Stomach (tissue), 9 donors: ENCODE results near the gene KIAA0040. TPM values are rescaled to one million over a fixed set of nuclear protein-coding genes. Genes with fewer than 3 reads are reported as not detected.

Experiments
- DNase-seq, 2 donors: peaks; one replicate each; pipeline versions ENCODE4 v3.0.0 to v3.0.0-alpha.2; 2013 to 2019
- H3K27ac ChIP-seq, 5 donors: fragments of 200-600 bp in 4 of 5; sonication (generic) in 4 of 5; one replicate each; pipeline ENCODE4 v1.5.1; 2013 to 2019; ENCODE audit warnings: mild to moderate bottlenecking in 1 of 5, moderate library complexity in 1 of 5
- H3K27me3 ChIP-seq, 3 donors: fragments of 200-600 bp; sonication (generic); one replicate each; pipeline ENCODE4 v1.5.1; 2017 to 2019; ENCODE audit warnings: mixed run types in 1 of 3
- H3K36me3 ChIP-seq, 4 donors: fragments of 200-600 bp; sonication (generic); 1 replicate in 3 of 4; 2 replicates in 1 of 4; pipeline ENCODE4 v1.5.1; 2016 to 2019
- H3K4me1 ChIP-seq, 4 donors: fragments of 200-600 bp; sonication (generic); one replicate each; pipeline ENCODE4 v1.5.1; 2016 to 2019
- H3K4me3 ChIP-seq, 4 donors: fragments of 200-600 bp; sonication (generic) in 3 of 4; one replicate each; pipeline ENCODE4 v1.5.1; 2016 to 2019; ENCODE audit warnings: mild to moderate bottlenecking in 1 of 4
- H3K9me3 ChIP-seq, 4 donors: fragments of 200-600 bp; sonication (generic); one replicate each; pipeline ENCODE4 v1.5.1; 2016 to 2019
- CTCF ChIP-seq, 7 experiments: fragments of 450-650 bp in 4 of 7; fragments of 200-600 bp in 3 of 7; sonication (generic) in 3 of 7; IDR thresholded peaks; one replicate each; pipeline ENCODE4 v1.5.1; 2016 to 2019; ENCODE audit warnings: antibody characterized with exemption in 7 of 7, control low read depth in 2 of 7, mild to moderate bottlenecking in 1 of 7
- EP300 ChIP-seq: sonication (generic); formaldehyde crosslinking; IDR thresholded peaks from one replicate; pipeline ENCODE4 v1.6.1; 2017; ENCODE audit warnings: antibody characterized with exemption
- POLR2A ChIP-seq, 4 donors: fragments of 450-650 bp; IDR thresholded peaks; one replicate each; pipeline ENCODE4 v1.6.1; 2016; ENCODE audit warnings: antibody characterized with exemption in 4 of 4, control low read depth in 2 of 4, mild to moderate bottlenecking in 1 of 4, moderate library complexity in 1 of 4
- POLR2AphosphoS5 ChIP-seq, 3 donors: sonication (generic); formaldehyde crosslinking; IDR thresholded peaks; one replicate each; pipeline ENCODE4 v1.6.1; 2016; ENCODE audit warnings: antibody characterized with exemption in 3 of 3
- WGBS, 5 donors: extraction: QIAGEN DNeasy Blood & Tissue Kit in 3 of 5; methylation state at CpG; one replicate each; pipeline versions ENCODE4 v1.1.5 to v1.1.7; 2013 to 2018; 5-methylcytosine and 5-hydroxymethylcytosine counted together
- intact Hi-C: fragments of 100-400 bp; cut with DNase I; formaldehyde crosslinking; loops from one replicate; pipeline ENCODE4 v1.15.1; 2023; ENCODE audit warnings: low total_unique reads
- polyA plus RNA-seq, 3 donors: library from polyadenylated mRNA; stranded (reverse); fragments of 200-250 nt; gene quantifications; one replicate each; pipeline ENCODE4 v1.2.3, GENCODE V29; 2013
- total RNA-seq, 5 donors: library from RNA; depleted of rRNA; stranded (reverse); fragments of >200 nt; gene quantifications; one replicate each; pipeline versions ENCODE4 v1.1.0 to v1.2.3, GENCODE V29; 2014 to 2016
- donor health status: healthy with polysubstance abuse.
- donor health status: Bipolar disorder and iron deficiency.
- donor health status: healthy.

KIAA0040 gene
- total and polyA plus RNA-seq, 8 donors: 4.1 to 36.8 (median 14.8) TPM

DNA sequence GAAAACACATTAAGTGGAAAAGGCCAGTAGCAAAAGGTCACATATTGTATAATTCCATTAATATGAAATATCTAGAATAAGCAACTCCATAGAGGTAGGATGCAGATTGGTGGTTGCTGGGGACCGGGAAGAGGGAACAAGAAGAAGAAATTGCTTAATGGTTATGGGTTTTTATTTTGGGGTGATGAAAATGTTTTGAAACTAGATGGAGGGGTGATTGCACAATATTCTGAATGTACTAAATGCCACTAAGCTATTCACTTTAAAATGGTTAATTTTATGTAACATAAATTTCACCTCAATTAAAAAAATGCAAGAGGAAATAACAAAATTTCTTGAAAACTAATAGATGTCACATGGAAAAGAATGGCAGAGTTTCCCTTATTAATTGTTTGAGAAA is 6.7 kb downstream of the KIAA0040 start:
- TF ChIP-seq CTCF (IDR thresholded peaks at IDR 0.05) (no peak), POLR2A (IDR thresholded peaks at IDR 0.05) (no peak), POLR2AphosphoS5 (IDR thresholded peaks at IDR 0.05) (no peak), EP300 (no peak)
- DNase-seq: no peak
- no peak overlapping the region for H3K4me3 ChIP-seq
- H3K36me3 ChIP-seq: peaks cover 0 to 15% (median 6%) of the 10 kb centered on the region in 4 donors
- no peaks in the 10 kb centered on the region for H3K27me3 ChIP-seq
- no peaks in the 10 kb centered on the region for H3K9me3 ChIP-seq
- intact Hi-C loops: no loop called here
- peaks cover 10 to 83% (median 48%) of the 10 kb centered on the region in 4 donors for H3K4me1 ChIP-seq
- 84 to 94% (median 93%) methylated on average over 1 of the region's 1 CpG for WGBS, 5 donors
- H3K27ac ChIP-seq: no peak overlapping the region

- H3K4me1 ChIP-seq: peaks cover 0 to 80% (median 39%) of the 10 kb centered on the region in 4 donors
These were observed 9.0 kb downstream of the KIAA0040 start for GRCh38 chr1:175183586-175183985.

DNA sequence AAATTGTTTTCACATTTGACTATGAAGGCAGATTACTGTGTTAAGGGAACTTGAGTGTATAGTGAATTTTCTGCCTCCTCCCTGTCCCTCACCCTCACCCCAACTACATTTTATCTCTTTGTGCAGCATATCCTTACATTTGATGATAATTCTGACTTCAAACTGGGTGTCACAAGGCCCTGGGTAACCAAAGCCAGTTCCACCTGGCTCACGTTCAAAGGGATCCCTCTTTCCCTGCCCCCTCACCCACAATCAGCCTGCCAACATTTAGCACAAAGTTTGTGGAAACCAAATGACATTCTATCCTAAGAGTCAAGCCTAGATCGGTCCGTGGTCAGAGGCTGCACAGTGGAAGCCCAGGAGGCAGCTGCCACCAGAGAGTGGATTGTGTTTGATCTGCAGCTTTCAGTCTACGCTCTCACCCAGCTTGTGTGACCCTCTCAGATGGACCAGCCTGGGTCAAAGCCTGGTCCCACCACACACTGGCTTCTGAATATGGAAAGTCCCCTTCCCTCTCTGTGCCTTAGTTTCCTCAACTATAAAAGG is 10.3 kb downstream of the KIAA0040 start:
- no peak for DNase-seq
- Histone ChIP-seq H3K4me3 (no peak overlapping the region), H3K36me3 (peaks cover 0 to 32% (median 10%) of the 10 kb centered on the region in 4 donors), H3K9me3 (no peaks in the 10 kb centered on the region), H3K27me3 (no peaks in the 10 kb centered on the region), H3K27ac (no peak overlapping the region), H3K4me1 (peaks cover 0 to 72% (median 41%) of the 10 kb centered on the region in 4 donors)
- TF ChIP-seq CTCF (IDR thresholded peaks at IDR 0.05): no peak
- TF ChIP-seq POLR2AphosphoS5 (IDR thresholded peaks at IDR 0.05): no peak
- no peak for TF ChIP-seq EP300
- TF ChIP-seq POLR2A (IDR thresholded peaks at IDR 0.05): no peak
- 55 to 79% (median 69%) methylated on average over 4 of the region's 4 CpGs for WGBS, 5 donors
- intact Hi-C loops: no loop called here

More at GRCh38 chr1:175183586-175183985, 9.0 kb downstream of the KIAA0040 start:
- H3K4me3 ChIP-seq: no peak overlapping the region
- no peak for DNase-seq
- TF ChIP-seq CTCF (IDR thresholded peaks at IDR 0.05): no peak
- TF ChIP-seq POLR2A (IDR thresholded peaks at IDR 0.05): no peak
- TF ChIP-seq EP300: no peak
- TF ChIP-seq POLR2AphosphoS5 (IDR thresholded peaks at IDR 0.05): no peak
- H3K9me3 ChIP-seq: no peaks in the 10 kb centered on the region
- intact Hi-C loops: no loop called here
- H3K36me3 ChIP-seq: peaks cover 0 to 19% (median 6%) of the 10 kb centered on the region in 4 donors
- no peak overlapping the region for H3K27ac ChIP-seq
- H3K27me3 ChIP-seq: no peaks in the 10 kb centered on the region
- WGBS, 5 donors: 94 to 99% (median 95%) methylated on average over 5 of the region's 5 CpGs

GRCh38 chr1:175179837-175180590 is 12.6 kb downstream of the KIAA0040 start:
- DNase-seq: no peak
- no peak overlapping the region for H3K27ac ChIP-seq
- no peaks in the 10 kb centered on the region for H3K9me3 ChIP-seq
- H3K27me3 ChIP-seq: no peaks in the 10 kb centered on the region
- peaks cover 0 to 46% (median 24%) of the 10 kb centered on the region in 4 donors for H3K36me3 ChIP-seq
- WGBS, 5 donors: 90 to 97% (median 92%) methylated on average over 2 of the region's 2 CpGs
- no peak overlapping the region for H3K4me3 ChIP-seq
- H3K4me1 ChIP-seq: peaks cover 0 to 50% (median 27%) of the 10 kb centered on the region in 4 donors
- TF ChIP-seq POLR2AphosphoS5 (IDR thresholded peaks at IDR 0.05) (no peak), POLR2A (IDR thresholded peaks at IDR 0.05) (no peak), EP300 (no peak), CTCF (IDR thresholded peaks at IDR 0.05) (no peak)
- intact Hi-C loops: no loop called here
